ENCODE results near the gene LEF1. TPM values are rescaled to one million over a fixed set of nuclear protein-coding genes. Genes with fewer than 3 reads are reported as not detected.

Gene LEF1
- total RNA-seq, 4 donors from 2014 or later = 1.5 to 2.6 (median 2.4) TPM; not detected in 1

- Histone ChIP-seq H3K9me3 (no peaks in the 10 kb centered on the region), H3K27ac (no peak overlapping the region), H3K36me3 (no peaks in the 10 kb centered on the region), H3K27me3 (peaks cover 4% of the 10 kb centered on the region), H3K4me1 (no peaks in the 10 kb centered on the region), H3K4me3 (no peak overlapping the region)
- WGBS, 2 donors (ENCODE audit: low coverage in 1 of 2) = 89 to 94% methylated on average over 7 to 9 of the region's 10 CpGs
- TF ChIP-seq POLR2A (IDR thresholded peaks at IDR 0.05) (no peak), POLR2AphosphoS5 (IDR thresholded peaks at IDR 0.05) (no peak), CTCF (IDR thresholded peaks at IDR 0.05) (no peak), EP300 (IDR thresholded peaks at IDR 0.05) (no peak)
- ATAC-seq = no peak
Observed at GRCh38 chr4:108080747-108081146, 88.0 kb downstream of the LEF1 start.

DNA sequence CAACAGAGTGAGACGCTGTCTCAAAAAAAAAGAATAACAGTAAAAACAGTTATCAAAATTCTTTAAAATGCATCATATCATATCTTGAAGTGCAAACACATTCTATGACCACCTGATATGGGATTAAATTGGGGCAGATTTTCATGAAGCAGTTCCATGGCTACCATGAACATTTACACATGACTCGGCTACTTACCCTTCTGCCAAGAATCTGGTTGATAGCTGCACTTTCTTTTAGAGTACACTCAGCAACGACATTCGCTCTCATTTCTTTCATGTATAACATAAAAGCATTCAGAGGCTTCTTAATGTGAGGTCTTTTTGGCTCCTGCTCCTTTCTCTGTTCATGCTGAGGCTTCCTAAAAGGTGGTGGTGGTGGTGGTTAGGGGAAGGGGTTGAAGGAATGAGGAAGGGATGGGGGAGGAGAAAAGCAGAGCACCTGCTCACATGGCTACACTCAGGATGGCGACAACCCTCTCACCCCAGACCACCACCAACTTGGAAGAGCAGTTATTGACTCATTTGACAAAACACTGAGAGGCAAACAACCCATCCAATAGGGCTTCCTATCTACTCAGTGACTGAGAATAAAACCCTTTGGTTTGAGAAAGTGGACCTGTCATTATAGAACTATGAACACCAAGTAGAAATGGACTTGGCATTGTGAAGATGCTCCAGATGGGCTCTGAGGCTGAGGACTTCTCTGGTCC, 90.6 kb downstream of the LEF1 start:
- 59 to 66% methylated on average over 4 to 5 of the region's 5 CpGs for WGBS, 2 donors (ENCODE audit: low coverage in 1 of 2)
- ATAC-seq = no peak
- H3K4me1 ChIP-seq = no peaks in the 10 kb centered on the region
- H3K9me3 ChIP-seq = no peaks in the 10 kb centered on the region
- peaks cover 4% of the 10 kb centered on the region for H3K27me3 ChIP-seq
- no peaks in the 10 kb centered on the region for H3K36me3 ChIP-seq
- no peak overlapping the region for H3K4me3 ChIP-seq
- H3K27ac ChIP-seq = no peak overlapping the region
- TF ChIP-seq CTCF (IDR thresholded peaks at IDR 0.05) = no peak
- TF ChIP-seq POLR2A (IDR thresholded peaks at IDR 0.05) = no peak
- TF ChIP-seq EP300 (IDR thresholded peaks at IDR 0.05) = no peak
- TF ChIP-seq POLR2AphosphoS5 (IDR thresholded peaks at IDR 0.05) = no peak

- Histone ChIP-seq H3K27ac (no peak overlapping the region), H3K9me3 (no peaks in the 10 kb centered on the region), H3K36me3 (no peaks in the 10 kb centered on the region), H3K4me3 (no peak overlapping the region), H3K4me1 (no peaks in the 10 kb centered on the region), H3K27me3 (no peaks in the 10 kb centered on the region)
- no peak for ATAC-seq
- 48 to 60% methylated on average over 4 of the region's 4 CpGs for WGBS, 2 donors (ENCODE audit: low coverage in 1 of 2)
- TF ChIP-seq POLR2AphosphoS5 (IDR thresholded peaks at IDR 0.05) (no peak), CTCF (IDR thresholded peaks at IDR 0.05) (no peak), POLR2A (IDR thresholded peaks at IDR 0.05) (no peak), EP300 (IDR thresholded peaks at IDR 0.05) (no peak)
Observed at GRCh38 chr4:108072300-108072699, 96.4 kb downstream of the LEF1 start.

DNA sequence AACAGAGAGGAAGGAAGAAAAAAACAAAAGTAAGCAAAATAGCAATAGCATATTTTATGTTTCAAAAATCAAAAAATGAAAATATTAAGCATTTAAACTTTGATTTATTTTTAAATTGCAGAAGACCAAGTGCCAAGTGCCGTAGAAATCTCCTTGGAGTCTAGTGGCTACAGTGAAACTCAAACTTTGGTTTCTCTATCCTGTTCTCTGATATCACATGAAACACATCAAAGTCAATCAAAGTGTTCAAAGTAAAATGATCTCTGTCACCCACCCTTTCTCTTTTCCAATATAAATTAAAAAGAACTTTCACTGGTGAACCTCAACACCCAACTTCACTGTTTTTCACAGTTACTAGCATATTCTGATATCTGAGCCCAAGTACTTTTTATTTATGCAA, 98.0 kb downstream of the LEF1 start:
- no peaks in the 10 kb centered on the region for H3K4me1 ChIP-seq
- H3K27me3 ChIP-seq = no peaks in the 10 kb centered on the region
- ATAC-seq = no peak
- H3K9me3 ChIP-seq = no peaks in the 10 kb centered on the region
- WGBS, 2 donors (ENCODE audit: low coverage in 1 of 2) = 79 to 82% methylated on average over 1 of the region's 1 CpG
- no peak overlapping the region for H3K27ac ChIP-seq
- TF ChIP-seq CTCF (IDR thresholded peaks at IDR 0.05) (no peak), EP300 (IDR thresholded peaks at IDR 0.05) (no peak)
- no peaks in the 10 kb centered on the region for H3K36me3 ChIP-seq
- H3K4me3 ChIP-seq = no peak overlapping the region

DNA sequence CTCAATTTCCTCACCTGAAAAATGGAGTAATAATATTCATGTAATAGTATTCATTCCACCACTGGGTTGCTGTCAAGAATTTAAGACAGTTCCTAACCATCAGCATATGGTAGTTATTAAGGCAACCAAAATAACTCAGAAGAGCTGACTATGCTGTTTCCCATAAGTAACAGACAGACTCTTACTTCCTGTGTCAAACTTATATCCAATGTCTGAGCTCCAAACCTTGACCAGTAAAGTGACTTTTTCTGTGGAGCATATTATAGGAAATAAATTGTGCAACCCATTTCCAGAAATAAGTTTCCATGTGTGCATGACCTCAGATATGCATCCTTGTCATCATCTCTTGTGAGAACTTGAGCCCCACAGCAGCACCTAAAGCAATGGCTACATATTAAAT, 100.3 kb downstream of the LEF1 start:
- no peaks in the 10 kb centered on the region for H3K36me3 ChIP-seq
- H3K27me3 ChIP-seq = no peaks in the 10 kb centered on the region
- H3K9me3 ChIP-seq = no peaks in the 10 kb centered on the region
- H3K27ac ChIP-seq = no peak overlapping the region
- H3K4me1 ChIP-seq = no peaks in the 10 kb centered on the region
- TF ChIP-seq POLR2A (IDR thresholded peaks at IDR 0.05) = no peak
- no peak for TF ChIP-seq EP300 (IDR thresholded peaks at IDR 0.05)
- TF ChIP-seq CTCF (IDR thresholded peaks at IDR 0.05) = no peak
- ATAC-seq = no peak
- no peak overlapping the region for H3K4me3 ChIP-seq
